ENCODE data around the gene SART1.

DNA sequence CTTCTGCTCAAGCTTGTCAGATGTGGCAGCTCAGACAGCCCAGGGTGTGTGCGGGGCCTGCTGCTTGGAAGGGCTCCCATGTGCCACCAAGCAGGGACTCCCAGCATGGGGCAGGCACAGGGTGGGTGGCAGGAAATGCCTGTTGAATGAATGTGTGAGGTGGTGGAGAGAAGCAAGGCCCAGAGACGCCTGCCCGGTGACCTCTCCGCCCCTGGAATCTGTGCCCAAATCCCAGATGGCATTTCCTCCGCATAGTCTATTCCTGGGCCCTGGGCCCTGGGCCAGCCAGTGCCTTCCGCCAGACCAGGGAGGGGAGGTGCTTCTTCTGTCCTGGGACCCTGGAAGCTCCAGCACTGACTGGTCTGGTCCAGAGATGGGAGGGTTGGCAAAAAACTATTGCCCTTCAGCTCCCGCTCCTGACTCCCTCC is 53.9 kb downstream of the SART1 start:
- no peak for TF ChIP-seq POLR2A (IDR thresholded peaks at IDR 0.05)
- no peak for TF ChIP-seq POLR2AphosphoS5 (IDR thresholded peaks at IDR 0.05)
- TF ChIP-seq, protein P1, sequence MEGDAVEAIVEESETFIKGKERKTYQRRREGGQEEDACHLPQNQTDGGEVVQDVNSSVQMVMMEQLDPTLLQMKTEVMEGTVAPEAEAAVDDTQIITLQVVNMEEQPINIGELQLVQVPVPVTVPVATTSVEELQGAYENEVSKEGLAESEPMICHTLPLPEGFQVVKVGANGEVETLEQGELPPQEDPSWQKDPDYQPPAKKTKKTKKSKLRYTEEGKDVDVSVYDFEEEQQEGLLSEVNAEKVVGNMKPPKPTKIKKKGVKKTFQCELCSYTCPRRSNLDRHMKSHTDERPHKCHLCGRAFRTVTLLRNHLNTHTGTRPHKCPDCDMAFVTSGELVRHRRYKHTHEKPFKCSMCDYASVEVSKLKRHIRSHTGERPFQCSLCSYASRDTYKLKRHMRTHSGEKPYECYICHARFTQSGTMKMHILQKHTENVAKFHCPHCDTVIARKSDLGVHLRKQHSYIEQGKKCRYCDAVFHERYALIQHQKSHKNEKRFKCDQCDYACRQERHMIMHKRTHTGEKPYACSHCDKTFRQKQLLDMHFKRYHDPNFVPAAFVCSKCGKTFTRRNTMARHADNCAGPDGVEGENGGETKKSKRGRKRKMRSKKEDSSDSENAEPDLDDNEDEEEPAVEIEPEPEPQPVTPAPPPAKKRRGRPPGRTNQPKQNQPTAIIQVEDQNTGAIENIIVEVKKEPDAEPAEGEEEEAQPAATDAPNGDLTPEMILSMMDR (IDR thresholded peaks at IDR 0.05), result no peak
